NCI-H1092 treated with DMSO at 0.1 percent for 48 hours (cell line): ENCODE measurements around the gene KRTDAP.

Source experiments
- DNase-seq: peaks from one replicate; lab custom pipeline; 2025; lab: John Stamatoyannopoulos, UW

Gene KRTDAP, protein sequence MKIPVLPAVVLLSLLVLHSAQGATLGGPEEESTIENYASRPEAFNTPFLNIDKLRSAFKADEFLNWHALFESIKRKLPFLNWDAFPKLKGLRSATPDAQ

DNA sequence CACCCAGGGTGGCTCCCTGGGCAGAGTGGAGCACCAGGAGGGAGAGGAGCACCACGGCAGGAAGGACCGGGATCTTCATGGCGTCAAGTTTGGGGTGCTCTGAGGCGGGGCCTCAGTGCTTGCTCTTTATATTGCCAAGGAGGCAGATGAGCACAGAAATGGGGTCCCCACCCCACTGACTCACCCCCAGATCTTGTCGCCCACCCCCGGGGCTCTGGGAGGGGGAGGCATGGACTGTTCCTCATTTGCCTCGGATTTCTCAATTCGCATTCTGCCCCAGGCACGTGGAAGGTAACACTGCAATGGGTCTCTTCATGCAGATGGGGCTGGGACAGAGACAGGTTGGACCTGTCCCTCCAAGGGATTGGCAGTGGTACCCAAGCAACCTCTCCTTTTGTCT is at the start of gene KRTDAP:
Gene KRTDAP (minus strand): TSS at position 101 of the 400 bp plus-strand sequence. CDS start 22 bp downstream, at position 79.
- DNase-seq = no peak

DNA sequence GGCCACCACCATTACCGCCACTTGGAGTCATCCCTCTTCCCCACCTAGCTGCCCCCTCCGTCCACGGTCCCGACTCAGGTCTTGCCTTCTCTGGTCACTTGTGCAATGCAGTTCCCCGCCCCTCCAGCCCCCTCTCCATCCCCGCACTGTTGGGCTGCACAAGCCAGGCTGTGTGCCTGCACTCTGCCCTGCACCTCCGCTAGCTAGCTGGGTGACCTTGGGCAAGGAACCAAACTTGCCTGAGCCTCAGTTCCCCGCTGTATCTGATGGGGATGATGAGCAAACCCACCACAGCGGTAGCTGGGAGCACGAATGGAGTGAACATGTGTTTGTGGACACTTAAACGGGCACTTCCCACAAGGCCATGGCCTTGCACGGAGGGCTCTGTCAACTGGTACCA is 49.6 kb upstream of the KRTDAP start:
- no peak for DNase-seq

DNA sequence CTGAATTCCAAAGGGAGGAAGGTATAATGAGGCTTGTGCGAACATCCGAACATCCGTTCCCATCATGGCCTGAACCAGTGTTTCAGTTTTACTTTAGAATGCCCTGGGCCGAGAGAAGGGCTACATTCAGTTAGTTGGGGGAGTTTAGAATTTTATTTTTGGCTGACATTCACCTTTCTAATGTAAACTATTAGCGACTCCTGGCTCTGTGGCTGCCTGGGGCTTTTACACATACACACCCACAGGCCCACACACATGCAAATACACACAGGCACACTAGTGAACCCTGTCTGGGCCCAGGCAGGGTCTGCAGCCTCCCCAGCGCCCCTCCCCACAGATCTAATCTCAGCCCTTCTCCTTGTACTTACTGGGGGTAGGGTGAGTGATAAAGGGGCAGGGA is 49.0 kb upstream of the KRTDAP start:
- DNase-seq = no peak

DNA sequence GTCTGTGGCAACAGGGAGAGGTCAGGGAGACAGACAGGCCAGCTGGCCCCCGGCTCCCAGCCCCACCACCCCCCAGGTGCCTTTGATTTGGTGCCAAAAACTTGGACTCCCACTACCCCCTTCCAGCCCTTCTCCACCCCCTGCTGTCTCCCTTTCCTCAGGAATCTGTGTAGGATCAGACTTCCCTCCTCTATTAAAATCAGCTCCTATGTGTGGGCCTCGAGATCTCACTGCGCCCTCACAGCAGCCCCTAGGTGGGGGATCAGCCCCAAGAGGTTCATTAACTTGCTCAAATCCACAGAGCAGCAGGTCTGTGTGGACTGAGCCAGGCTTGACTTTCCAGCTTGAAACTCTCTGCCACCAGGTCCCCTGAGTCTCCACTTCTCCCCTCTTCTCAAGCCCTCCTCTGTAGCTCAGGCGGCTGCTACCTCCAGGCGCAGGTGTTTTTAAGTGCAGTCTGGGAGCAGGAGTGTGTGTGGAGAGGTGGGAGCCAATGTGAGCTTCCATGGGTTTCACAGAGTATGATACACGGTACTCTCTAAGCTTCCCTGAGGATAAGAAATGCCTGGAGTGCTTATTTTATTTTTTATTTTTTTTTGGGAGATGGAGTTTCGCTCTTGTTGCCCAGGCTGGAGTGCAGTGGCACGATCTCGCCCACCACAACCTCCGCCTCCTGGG is 44.7 kb upstream of the KRTDAP start:
- DNase-seq = no peak

DNA sequence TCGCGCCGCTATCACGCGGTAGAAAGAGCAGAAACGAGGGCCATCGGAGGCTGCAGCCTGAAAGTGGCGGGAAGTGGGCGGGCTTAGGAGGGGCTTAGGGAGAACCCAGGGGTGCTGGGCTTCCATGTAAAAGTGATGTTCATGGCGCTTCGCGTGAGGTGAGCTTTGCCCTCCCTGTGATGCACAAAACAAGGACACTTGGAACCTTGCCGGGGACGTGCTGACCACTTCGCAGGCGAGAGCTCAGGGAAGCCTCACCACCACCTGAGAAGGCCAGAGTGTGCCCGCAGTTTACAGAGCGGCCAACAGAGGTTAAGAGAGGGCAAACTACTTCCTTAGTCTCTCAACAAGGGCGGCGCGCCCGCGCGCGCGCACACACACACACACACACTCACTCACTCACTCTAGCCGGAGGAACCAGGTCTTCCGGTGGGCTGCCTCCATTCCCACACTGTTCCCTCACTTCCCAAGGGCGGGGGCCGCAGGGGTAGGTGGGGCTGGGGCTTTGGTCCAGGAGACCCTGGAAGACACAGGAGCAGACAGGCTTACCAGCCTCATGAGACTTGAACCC is 43.6 kb upstream of the KRTDAP start:
- no peak for DNase-seq

DNA sequence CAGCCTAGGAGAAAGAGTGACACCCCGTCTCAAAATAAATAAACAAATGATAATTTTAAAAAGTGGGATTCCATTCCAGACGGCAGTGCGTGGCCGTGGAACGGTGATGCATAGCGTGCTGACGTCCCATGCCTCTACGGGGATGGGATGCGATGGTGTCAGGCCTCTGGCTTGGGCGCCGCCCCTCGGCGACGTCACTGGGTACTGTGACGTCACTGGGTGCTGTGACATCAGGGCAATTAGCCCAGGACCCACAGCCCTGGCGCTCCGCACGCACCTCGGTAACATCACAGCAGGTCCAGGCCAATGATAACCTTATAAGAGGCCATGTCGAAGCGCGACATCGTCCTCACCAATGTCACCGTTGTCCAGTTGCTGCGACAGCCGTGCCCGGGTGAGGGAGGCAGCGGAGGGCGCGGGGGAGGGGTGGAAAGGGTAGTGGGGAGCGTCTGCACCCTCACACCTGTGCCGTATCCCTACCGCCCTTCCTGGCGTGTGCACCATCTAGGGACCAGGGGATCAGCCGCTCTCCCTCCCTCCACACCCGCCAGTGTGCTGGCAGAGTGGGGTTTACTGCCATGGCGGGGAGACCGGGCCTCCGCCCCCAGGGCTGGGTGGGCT is 43.0 kb upstream of the KRTDAP start, which contains the start of gene GAPDHS:
Gene GAPDHS (plus strand): TSS at position 256 of the 621 bp plus-strand sequence. CDS start 72 bp downstream, at position 328.
- no peak for DNase-seq

DNA sequence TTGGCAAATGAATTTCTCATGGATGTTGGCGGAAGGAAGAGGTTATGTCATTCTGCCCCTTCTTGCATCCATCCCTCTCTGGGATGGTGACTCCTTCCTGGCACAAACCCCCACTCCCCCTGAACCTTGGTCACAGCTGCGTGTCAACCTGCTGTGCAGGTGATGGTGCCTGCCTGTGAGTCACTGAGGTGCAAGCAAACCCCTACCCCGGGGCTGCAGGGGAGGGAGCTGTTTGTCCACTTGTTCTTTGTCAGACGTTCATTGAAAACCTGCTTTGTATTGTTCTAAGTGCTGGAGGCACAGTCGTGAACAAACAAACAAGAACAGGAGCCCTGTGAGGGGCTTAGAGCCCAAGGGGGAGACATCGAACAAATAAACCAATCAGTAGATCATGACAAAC is 41.0 kb upstream of the KRTDAP start:
- no peak for DNase-seq

DNA sequence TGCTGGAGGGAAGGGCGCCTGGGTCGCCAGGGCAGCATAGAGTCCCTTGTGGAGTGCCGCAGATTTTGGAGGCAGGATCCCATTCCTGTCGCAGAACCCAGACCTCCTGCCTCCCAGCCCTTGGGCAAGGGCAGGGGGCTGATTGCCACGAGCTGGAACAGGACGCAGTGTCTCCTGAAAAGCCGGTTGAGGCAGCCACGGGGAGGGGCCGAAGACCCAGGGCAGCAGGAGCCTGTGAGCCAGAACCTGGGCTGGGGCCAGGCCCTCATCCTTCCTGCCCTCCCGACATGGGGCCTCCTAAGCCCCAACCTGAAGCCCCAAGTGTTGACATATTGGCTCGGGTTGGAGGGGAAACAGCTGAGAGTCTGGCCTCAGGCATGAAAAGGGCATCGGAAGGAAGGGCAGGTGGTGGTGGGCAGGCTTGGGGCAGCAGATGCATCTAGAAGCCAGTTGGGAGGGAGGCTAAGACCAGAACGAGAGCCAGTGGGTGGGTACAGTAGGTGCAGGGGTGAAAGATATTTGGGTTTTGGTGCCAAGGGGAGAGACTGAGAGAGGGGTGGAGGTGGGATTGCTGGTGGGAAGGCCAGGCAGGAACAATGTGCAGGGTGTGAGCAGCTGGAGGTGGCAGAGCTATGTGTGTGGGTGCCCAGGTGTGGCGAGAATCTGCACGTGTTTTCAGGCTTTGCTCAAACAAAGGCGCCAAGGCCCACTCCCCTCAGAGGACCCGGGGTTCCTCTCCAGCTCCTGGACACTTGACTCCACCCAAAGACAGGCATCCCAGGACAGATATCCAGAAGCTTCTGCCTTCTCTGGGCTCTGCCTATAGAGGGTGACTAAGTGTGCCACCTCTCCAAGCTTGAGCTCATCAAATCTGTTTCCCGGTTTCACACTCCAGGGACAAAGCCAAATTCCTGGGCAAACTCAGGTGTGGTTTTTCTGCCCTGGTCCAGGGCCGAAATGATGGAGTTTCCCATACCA is 39.3 kb upstream of the KRTDAP start:
- no peak for DNase-seq

DNA sequence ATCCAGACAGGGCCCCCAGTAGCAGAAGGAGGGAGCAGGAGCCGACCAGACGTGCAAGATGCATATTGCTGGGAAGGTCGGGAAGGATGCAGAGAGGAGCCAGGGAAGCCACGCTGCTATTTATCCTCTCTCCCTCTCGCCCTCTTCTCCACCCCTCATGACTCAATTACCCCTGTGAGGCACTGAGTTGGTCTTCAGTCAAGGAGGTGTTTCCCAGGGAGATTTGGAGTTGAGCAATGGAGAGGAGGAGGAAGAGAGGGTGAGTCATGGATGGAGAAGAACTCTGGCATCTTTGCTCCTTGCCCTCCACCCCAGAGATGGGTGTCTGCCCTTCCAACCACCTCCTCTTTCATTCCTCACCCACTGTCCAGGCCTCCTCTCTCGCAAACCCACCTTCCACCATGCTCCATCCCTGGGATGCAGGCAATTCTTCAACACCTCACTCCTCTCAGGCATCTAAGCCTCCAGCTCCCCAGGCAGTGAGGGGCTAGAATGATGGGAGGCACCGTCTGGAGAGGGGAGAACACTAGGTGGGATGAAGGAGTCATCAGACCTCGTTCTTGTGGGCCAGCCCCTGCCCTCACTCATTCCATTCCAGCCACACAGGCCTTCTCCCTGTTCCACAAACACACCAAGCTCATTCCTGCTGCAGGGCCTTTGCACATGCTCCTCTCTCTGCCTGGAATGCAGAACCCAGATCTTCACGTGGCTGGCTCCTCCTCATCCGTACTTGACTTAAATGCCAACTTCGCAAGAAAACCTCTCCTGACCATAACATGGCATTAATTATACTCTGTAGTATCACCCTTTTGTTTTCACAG is 38.2 kb upstream of the KRTDAP start, which contains the start of gene SBSN:
Gene SBSN (minus strand): TSS at position 94 of the 821 bp plus-strand sequence. CDS start 30 bp downstream, at position 64.
- no peak for DNase-seq

DNA sequence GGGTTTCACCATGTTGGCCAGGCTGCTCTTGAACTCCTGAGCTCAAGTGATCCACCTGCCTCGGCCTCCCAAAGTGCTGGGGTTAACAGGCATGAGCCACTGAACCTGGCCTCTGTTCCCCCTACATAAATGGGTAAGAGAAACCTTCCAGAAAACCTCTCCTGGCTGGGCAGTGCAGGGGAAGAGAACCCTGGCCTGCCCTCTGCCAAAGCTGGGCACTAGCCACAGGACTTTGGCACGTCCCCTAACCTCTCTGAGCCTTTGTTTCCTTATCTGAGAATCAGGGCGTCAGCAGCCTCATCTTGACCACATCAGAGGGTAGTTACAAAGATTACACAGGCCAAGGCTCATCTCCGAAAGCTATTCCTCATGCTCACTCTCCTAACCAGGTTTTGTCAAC is 35.6 kb upstream of the KRTDAP start:
- DNase-seq = no peak

DNA sequence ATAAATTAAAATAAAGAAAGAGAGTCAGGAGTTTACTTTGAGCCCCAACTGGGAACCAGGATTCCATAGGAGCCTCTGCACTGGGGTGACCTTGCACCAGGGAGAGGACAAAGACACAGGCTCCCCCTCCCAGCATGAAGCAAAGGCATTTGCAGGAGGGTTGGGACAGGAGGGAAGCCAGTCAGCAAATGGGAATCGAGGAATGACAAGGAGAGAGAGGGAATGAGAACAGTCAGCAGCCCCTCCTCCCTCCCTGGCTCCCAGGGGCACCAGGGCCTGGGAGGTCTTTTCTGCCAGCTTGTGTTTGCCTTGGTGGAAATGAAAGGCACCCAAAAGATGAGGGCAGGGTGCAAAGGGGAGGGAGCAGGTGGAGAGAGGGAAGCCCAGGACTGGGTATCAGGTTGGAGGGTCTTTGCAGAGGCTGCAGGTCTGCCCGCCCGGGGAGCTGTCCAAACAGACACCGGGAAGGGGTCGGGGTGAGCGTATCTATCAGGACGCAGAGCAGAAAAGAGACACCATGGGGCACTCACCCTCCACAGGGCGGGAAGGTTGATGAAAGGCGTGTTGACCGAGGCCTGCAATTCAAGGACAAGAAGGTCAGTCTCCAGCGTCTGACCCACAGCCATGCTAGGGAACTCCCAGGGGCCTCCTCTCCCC is 34.0 kb upstream of the KRTDAP start:
- DNase-seq = no peak

DNA sequence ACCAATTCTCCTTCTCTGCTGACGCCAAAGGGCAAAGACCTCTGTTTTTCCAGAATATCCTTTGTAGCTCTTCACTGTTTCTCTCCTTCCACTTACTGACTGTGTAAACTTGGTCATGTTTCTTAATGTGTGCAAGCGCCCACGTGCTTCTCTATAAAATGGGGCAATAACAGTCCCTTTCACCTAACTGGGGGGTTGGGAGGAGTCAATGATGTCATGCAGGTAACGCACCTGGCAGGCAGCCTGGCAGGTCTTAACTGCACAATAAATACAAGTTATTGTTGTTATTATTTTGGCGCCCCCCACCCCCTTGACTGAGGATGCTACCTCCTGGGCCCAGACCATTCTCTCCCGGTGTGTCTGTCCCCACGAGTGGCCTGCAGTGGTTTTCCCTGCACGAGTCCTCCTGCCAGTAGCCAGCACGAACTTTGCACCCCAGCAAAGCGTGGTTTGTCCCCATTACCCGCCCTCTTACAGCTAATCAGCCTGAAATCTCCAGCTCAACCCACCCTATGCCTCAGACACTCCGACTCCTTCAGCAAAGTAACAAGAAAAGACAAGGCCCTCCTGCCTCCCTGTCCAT is 32.6 kb upstream of the KRTDAP start:
- DNase-seq = no peak

DNA sequence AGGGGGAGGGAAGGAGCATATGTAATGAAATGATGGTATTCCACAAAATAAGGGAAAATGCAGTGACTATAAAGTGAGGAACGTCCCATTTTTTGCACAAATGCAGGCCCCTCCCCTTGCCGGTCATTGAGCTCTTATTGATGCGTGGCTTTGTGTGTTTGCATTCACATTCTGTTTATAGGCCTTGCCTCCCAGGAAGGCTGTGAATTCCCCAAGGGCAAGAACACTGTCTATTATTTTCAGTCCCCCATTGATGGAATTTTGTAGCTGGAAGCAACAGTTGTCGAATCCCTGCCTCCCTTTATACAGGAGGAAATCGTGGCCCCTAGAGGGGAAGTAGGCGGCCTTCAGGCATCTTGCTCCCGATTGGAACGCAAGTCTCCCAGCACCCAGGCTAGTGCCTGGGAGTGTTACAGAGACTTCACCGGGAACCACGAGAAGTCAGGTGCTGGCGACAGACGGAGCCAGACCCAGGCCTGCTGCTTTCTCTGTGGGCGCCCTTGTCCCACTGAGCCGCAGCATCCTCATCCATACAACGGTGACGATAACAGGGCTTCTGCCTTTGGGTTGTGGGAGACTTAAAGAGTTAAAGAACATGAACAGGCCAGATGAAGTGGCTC is 31.0 kb upstream of the KRTDAP start:
- no peak for DNase-seq

DNA sequence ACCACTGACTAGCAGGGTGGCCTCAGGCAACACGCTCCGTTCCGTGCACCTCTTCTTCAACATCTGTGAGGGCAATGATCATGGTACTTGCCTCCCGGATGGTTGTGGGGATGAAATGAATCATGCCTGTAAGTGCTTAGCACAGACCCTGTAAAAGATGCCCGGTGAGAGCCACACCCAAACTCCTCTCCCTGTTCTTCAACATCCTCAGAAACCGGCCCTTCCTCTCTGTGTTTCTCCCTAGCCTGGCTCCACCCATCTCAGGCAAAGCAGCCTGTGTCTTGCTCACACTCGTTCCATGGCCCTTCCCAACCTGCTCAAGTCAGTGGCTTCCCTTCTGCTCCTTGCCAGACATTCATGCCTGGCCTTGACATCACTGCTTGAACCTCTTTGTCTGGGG is 29.0 kb upstream of the KRTDAP start:
- no peak for DNase-seq

DNA sequence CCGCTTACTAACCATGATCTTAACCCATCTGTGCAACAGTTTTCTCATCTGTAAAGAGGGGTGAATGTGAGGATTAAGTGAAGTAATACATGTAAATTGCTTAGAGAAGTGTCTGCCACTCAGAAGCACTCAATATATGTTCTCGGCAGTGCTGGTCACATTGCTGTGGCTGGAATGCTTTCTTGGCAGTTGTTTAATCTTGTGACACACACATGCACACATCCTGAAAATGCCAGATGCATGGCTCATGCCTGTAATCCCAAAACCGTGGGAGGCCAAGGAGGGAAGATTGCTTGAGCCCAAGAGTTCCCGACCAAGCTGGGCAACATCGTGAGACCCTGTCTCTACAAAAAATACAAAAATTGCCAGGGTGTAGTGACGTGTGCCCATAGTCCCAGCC is 28.0 kb upstream of the KRTDAP start:
- DNase-seq = no peak

DNA sequence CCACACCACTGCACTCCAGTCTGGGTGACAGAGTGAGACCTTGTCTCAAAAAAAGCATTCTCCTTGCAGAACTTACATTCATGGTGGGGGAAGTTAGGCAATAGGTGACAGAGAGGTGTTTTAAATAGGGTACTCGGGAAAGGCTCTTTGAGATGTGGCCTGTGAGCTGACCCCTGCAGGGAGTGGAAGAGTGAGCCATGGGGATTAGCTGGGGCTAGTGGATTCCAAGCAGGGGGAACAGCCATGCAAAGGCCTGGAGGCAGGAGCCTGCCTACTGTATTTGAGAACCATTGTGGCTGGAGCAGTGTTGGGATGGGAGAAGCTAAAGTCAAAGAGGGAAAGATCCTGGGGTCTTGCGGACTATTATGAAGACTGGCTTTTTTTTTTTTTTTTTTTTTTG is 27.1 kb upstream of the KRTDAP start:
- no peak for DNase-seq

DNA sequence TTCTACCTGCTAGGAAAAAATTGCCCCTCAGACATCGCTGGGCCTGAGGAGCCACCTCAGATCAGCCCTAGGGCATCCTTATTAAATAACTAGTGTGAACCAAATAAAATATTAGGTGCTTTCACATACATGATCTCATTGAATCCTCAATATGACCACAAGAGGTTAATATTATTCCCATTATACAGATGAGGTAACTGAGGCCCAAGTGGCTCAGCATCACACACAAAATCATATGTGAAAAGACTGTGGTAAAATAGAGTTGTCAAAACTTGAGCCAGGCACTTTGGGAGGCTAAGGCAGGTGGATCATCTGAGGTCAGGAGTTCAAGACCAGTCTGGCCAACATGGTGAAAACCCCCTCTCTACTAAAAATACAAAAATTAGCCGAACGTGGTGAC is 26.0 kb upstream of the KRTDAP start:
- no peak for DNase-seq

DNA sequence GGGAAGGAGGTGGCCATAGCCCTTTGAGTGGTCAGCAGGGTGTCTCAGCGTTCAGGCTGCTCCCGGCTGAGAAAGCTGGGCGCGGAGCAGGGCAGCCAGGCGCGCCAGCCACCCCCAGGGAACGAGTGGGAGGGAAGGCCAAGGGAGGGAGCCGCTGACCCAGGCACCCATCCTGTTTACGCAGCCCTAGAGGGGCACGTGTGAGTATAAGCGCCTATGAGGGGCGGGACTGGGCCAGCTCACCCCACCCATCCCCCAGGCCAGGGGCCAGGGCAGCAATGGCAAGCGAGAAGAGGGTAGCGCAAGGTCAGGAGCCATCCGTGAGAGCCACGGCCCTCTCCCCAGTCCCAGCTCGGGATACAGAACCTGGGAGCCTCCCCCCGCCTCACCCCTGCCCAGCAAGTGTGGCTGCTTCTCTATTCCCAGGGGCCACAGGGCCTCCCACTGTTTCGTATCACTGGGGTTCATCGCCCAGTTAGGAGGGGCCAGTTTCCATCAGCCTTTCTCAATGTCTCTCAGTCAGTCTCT is 24.1 kb upstream of the KRTDAP start:
- DNase-seq = no peak

DNA sequence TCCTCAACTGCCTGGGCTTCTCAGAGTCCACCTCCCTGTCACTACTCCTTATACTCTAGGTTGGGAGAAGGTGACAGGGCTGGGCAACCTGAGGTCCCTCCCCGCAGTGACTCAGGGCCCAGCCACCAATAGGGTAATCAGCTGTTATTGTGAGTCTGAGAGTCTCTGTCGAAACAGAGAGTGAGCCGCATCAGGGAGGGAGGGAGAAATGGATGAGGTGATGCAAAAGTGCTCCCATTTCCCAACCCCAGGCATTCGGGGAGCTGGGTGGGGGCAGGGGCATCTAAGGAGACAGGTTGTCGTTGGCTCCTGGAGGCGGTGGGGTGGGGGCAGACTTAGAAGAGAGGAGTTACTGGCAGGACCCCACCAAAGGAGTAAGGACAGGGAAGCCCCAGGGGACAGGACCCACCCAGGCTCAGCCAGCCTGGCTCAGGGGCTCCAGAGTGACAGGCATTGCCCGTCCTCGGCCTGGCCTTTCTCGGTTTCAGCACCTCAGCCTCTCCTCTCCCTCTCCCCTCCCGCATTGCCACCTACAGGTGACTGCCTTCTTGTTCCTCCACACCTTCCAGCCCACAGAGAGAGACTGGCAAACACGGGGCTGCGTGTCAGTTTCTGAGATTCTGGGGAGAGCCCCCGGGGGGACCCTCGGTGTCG is 23.5 kb upstream of the KRTDAP start, which contains the start of gene DMKN:
Gene DMKN (minus strand): TSS at position 22 of the 654 bp plus-strand sequence. CDS start 174 bp downstream, outside the sequence.
- no peak for DNase-seq
